Posterior cingulate gyrus (tissue), 11 donors: ENCODE measurements around the gene BMP3.
"Not testable (repeated sequence)": the region's sequence is repeated elsewhere in the genome, so short reads cannot be mapped to it uniquely, and the experiment has no call there.

Experiments used
- DNase-seq, 10 donors: peaks; one replicate each; pipeline versions ENCODE4 v3.0.0 to v3.0.0-alpha.2; 2020 to 2021; ENCODE audit warnings: mixed read lengths in 3 of 10
- intact Hi-C: fragments of 100-400 bp; cut with DNase I; formaldehyde crosslinking; loops from one replicate; pipeline ENCODE4 v1.15.1; 2023

The BMP3 gene

GRCh38 chr4:81030061-81030980 is at the start of gene BMP3:
Gene BMP3 (plus strand): TSS chr4:81030708. CDS start chr4:81031285, 577 bp downstream.
- DNase-seq: peak in 6 of 10 donors; percentile 8 to 86 (median 40)
- intact Hi-C loops: no loop called here

- intact Hi-C loops: no loop called here
- DNase-seq: no peak
These were observed 44.5 kb upstream of the BMP3 start for GRCh38 chr4:80986011-80986410.

GRCh38 chr4:80989921-80990544 is 40.5 kb upstream of the BMP3 start:
- intact Hi-C loops: loop anchor here (1.0 kb wide), 1 partner anchor 629 kb away; no protein-coding TSS in a partner anchor
- DNase-seq: no peak

- intact Hi-C loops: loop anchor here (1.0 kb wide), 1 partner anchor 630 kb away; no protein-coding TSS in a partner anchor
- DNase-seq: no peak
These were observed 39.7 kb upstream of the BMP3 start for GRCh38 chr4:80990851-80991250.

- no peak for DNase-seq
- intact Hi-C loops: no loop called here
These were observed 30.6 kb upstream of the BMP3 start for GRCh38 chr4:80999943-81000342.

- DNase-seq: no peak
These were observed 26.9 kb upstream of the BMP3 start for GRCh38 chr4:81003597-81004111.

GRCh38 chr4:81007417-81007816 is 23.1 kb upstream of the BMP3 start:
- DNase-seq: no peak

More at GRCh38 chr4:81003597-81004111, 26.9 kb upstream of the BMP3 start:
- intact Hi-C loops: no loop called here

GRCh38 chr4:81016566-81016965 is 13.9 kb upstream of the BMP3 start:
- intact Hi-C loops: not testable (repeated sequence)
- peak in 1 of 10 donors; percentile 54 for DNase-seq

More at GRCh38 chr4:81007417-81007816, 23.1 kb upstream of the BMP3 start:
- intact Hi-C loops: no loop called here

- DNase-seq: no peak
- intact Hi-C loops: no loop called here
These were observed 11.5 kb upstream of the BMP3 start for GRCh38 chr4:81019006-81019405.

- intact Hi-C loops: no loop called here
- DNase-seq: no peak
These were observed 9.2 kb upstream of the BMP3 start for GRCh38 chr4:81021142-81021944.

GRCh38 chr4:81021981-81022380 is 8.5 kb upstream of the BMP3 start:
- intact Hi-C loops: no loop called here
- DNase-seq: no peak

GRCh38 chr4:81023484-81023883 is 7.0 kb upstream of the BMP3 start:
- intact Hi-C loops: no loop called here
- DNase-seq: no peak

- DNase-seq: peak in 4 of 10 donors; percentile 6 to 70 (median 40)
- intact Hi-C loops: no loop called here
These were observed 678 bp downstream of the BMP3 start for GRCh38 chr4:81030981-81031791.

- intact Hi-C loops: no loop called here
- DNase-seq: no peak
These were observed 1.5 kb downstream of the BMP3 start for GRCh38 chr4:81031796-81032551.

GRCh38 chr4:81032771-81033684 is 2.5 kb downstream of the BMP3 start:
- intact Hi-C loops: no loop called here
- no peak for DNase-seq

GRCh38 chr4:81038636-81039350 is 8.3 kb downstream of the BMP3 start:
- DNase-seq: no peak
- intact Hi-C loops: no loop called here

- intact Hi-C loops: no loop called here
- DNase-seq: no peak
These were observed 9.0 kb downstream of the BMP3 start for GRCh38 chr4:81039351-81039972.
